NCI-H345 (cell line): ENCODE data around the gene DHX38.
"Not testable (repeated sequence)": the region's sequence is repeated elsewhere in the genome, so short reads cannot be mapped to it uniquely, and the experiment has no call there.

Experiments used
- DNase-seq: peaks from one replicate; lab custom pipeline; 2025; lab: John Stamatoyannopoulos, UW

DHX38 gene

DNA sequence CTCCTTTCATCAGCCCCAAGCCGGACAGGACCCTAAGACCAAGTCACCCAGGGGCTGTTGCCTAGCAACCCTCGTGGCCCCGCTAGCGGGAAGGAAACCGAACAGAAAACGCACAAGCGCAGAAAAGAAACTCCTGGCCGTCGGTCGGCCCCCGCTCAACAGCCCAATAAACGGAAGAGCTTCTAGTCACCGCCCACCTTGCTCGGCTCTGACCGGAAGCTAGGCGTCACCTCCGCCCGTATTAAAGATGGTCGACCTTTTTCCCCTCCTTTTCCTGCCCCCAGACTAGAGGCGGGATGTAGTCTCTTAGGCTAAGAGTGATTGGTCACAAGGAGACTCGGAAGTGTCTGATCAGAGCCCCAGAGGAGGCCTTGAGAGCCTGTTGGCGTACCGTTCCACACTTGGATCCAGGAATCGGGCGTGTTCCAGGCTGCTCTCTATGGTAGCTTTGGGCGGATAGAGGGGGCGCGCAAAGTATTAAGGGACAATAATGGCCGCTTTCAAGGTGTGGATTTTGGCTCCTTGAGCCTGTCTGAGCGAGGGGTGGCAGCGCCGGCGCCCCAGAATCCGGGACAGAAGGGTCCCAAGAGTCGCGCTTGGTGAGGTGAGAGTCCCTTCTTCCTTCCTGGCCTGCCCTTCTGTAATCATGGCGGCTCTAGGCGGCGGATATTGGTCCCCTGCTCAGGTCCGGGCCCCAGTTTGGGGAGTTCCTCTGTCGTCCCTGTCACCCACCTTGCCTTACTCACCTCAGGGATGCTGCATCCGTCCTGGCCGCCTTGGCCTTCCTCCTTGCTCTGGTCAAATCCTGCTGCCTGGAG is at the start of gene DHX38, which contains the start of gene TXNL4B:
Gene DHX38 (plus strand): TSS at position 400 of the 818 bp plus-strand sequence. CDS start 2,311 bp downstream, outside the sequence.
Gene TXNL4B (minus strand): TSS at position 173 of the 818 bp plus-strand sequence. CDS start 2,871 bp downstream, outside the sequence.
- peak; percentile 97 for DNase-seq

DNA sequence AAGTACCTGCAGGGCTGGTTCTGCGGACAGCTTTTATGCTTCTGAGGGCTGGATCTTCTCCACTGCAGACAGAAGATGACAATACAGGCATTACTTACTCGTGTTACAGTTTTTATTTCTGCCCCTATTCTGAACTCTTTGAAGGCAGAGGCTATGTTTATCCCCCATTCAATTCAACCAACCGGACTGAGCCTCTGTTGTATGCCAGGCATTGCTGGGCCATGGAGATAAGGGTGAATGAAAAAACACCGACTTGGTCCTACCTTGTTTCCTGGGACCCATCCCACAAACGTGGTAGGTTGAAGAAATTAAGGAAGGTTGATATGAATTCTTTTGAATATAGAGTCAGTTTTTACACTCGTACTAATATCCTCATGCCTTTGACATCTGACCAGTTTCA is 49.4 kb upstream of the DHX38 start:
- no peak for DNase-seq

DNA sequence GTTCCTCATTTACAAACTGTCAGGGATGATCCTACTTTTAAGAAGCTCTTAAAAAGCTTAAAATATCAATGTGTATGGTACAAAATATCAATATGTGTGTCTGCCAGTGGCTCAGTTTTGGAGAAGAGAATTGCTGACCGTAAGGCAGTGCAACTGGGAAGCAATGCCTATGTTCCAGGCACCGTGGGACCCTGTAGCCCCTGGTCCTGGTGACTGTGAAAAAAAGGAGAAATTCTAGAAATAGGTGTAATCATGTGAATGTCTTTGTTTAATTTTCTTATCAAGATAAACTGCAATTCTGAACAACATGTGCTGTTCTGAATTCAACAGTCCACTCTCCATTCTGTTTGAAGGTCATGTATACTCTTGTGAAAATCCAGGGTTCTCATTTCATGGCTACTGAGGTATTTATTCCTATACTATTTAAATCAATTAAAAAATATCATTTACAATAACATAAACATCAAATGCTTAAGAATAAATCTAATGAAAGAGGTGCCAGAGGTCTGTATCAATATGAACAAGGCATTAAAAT is 48.8 kb upstream of the DHX38 start:
- DNase-seq, result no peak

DNA sequence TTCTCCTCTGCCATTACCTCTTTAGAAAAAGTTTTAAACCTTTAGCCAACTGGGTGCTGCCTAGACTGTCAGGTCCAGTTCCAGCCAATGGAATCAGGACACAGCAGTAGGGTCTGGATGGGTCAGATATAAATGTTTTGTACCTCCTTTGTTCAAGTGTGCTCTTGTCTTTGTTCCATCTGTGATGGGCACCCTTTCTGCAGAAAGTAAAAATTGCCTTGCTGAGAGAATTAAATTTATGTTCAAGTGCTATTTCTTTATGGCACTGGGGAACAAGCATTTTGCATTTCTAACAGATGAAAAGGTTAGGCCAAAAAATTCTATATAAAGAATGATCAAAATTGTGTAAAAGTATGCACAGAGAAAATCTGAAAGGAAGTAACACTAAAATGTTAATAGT is 44.5 kb upstream of the DHX38 start:
- no peak for DNase-seq

DNA sequence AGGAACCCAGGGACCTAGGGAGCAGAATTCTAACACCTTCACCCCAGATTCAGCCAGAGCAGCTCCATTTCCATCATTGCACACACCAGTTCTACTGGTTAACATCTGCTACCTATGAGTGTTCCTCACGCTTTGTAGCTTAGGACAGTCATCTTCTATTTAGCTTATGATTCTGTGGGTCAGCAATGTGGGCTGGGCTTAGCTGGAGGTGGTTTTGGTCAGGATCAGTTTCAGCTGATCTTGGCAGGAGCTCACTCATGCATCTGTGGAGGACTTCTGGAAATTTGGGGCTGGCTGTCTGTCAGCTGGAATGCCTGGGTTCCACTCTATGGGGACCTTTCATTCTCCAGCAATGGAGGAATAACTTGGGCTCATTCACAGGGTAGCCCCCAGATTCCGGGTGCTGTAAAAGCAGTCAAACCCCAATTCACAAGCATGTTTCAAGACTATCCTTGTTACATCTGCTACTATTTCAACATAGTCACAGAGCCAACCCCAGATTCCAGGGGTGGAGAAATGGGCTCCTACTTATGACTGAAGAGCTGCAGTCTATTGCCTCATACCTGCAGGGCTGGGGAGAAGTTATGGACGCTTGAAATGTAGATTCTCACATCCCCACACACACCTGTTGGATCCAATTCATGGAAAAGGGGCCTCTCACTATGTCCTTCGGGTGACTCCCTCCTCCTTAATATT is 42.7 kb upstream of the DHX38 start:
- no peak for DNase-seq

DNA sequence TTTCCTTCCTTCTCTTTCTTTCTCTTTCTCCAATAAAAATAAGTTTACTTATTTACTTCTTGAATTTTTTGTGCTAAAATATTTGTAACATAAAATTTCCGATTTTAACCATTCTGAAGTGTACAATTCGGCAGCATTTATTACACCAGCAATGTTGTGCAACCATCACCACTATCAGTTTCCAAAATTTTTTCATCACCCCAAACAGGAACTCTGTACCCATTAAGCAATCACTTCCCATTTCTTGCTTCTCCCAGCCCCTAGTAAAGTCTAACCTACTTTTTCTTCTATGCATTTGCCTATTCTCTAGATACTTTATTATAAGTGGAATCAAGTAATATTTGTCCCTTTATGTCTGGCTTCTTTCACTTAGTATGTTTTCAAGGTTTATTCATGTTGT is 41.8 kb upstream of the DHX38 start:
- DNase-seq, result no peak

DNA sequence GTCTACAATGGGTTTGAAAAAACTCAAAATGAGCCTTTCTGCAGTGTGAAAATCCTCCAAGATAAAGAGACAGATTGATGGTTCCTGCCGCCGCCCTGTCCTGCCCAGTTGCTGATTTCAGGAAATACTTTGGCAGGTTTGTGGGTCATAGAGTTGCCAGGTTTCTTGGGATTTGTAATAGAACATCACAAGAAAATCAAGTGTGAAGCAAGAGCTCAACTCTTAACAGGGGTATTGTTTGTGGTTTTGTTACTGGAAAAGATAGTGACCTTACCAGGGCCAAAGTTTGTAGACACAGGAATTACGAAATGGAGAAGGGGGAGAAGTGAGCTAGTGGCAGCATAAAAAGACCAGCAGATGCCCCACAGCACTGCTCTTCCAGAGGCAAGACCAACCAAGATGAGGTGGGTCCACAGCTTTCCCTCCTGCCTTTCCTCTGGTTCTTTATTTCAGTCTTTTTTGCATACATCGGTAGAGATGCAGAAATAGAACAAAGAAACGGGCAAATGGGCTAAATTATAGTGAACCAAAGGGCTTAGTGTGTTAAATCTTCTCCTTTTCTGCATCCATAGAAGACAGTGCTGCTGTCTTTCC is 39.3 kb upstream of the DHX38 start, which contains the start of gene HP:
Gene HP (plus strand): TSS at position 252 of the 594 bp plus-strand sequence. CDS start 148 bp downstream, at position 400.
- not testable (repeated sequence) for DNase-seq

DNA sequence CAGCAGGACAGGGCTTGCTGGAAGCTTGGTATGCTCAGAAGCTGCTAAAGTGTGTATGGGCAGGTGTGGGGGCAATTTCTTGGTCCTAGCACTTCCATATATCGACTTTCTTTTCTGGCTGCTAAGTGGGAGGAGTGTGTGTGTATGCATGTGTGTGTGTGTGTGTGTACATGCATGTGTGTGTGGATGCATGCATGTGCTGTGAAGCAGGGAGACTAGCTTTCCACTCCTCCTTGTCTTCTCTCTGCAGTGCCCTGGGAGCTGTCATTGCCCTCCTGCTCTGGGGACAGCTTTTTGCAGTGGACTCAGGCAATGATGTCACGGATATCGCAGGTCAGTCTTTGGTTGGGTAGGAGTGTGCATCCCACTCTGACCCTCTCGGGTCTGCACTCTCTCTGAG is 37.7 kb upstream of the DHX38 start:
- DNase-seq, result no peak

DNA sequence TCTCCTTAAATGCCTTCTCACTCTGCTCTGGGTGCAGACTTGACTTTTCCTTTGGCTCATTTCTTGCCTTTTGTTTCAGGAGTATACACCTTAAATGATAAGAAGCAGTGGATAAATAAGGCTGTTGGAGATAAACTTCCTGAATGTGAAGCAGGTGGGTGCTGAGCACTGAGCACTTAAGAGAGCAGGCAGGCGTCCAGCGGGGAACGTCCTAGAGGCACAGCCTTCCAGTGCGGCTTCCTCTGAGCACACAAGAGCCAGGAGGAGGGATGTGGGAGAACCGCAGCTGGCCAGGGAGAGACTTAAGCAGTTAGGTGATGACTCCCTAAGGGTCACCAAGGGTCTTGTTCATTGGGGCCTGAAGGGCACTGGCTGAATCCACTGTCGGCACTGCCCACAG is 36.3 kb upstream of the DHX38 start:
- not testable (repeated sequence) for DNase-seq

DNA sequence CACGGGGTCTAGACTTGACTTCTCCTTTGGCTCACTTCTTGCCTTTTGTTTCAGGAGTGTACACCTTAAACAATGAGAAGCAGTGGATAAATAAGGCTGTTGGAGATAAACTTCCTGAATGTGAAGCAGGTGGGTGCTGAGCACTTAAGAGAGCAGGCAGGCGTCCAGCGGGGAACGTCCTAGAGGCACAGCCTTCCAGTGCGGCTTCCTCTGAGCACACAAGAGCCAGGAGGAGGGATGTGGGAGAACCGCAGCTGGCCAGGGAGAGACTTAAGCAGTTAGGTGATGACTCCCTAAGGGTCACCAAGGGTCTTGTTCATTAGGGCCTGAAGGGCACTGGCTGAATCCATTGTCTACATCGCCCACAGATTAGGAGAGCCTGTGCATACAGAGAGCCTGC is 34.6 kb upstream of the DHX38 start:
- not testable (repeated sequence) for DNase-seq

DNA sequence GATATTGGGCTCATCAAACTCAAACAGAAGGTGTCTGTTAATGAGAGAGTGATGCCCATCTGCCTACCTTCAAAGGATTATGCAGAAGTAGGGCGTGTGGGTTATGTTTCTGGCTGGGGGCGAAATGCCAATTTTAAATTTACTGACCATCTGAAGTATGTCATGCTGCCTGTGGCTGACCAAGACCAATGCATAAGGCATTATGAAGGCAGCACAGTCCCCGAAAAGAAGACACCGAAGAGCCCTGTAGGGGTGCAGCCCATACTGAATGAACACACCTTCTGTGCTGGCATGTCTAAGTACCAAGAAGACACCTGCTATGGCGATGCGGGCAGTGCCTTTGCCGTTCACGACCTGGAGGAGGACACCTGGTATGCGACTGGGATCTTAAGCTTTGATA is 33.2 kb upstream of the DHX38 start:
- DNase-seq, result no peak

DNA sequence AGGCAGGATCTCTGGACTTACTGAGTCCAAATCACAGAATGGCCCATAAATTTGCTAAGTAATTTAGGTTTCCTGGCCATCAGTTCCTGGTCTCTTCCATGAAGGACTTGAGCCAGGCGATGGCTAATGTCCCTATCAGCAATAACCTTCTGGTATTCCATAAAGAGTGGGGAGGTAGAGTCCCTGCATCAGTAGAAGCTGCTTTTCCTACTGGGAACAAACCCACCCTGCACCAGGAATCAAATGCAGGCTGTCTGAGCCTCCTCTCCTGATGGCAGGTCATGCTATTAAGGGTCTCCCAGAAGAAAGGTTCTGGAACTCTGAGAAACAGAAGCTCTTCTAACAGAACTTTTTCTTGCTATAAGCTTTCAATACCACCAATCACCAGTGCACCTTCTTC is 32.1 kb upstream of the DHX38 start:
- DNase-seq, result no peak

DNA sequence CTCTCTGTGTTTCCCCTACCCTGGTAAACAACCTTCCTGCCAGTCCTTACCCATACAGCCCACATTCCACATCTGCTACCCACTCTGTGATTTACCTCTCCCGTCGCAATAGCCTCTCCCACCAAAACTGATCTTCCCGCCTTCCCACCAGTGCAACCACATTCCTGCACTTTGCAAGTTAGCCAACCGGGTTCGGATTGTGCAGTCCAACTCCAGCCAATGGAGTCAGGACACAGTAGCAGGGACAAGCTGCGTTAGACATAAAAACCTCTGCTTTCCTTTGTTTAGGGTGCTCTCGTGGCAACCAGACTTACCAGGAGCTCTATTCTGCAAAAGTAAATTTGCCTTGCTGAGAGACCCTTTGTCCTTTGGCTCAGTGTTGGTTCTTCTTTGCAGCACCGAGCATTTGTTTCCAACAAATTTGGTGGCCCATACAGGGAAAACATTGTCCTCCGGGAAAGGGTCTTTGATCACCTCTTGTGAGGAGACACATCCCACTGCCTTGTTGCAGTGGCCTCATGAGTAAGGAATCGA is 29.2 kb upstream of the DHX38 start:
- no peak for DNase-seq

DNA sequence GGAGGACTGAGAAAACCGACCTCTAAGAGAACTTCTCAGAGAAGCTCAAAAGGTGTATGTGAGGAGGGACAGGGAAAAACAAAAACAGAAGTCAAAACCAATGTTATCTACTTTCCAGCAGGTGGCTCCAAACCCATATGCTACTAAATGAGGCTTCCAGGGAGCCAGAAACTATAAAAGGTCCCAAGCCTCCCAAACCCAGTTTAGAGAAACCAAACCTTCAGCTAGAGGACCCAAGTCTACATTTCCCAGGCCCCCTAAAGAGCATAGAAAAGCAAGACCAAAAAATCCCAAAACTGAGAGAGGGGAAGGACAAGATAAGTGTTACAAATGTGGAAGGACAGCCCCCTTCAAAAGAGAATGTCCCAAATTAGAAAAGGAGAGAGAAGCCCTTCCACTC is 26.9 kb upstream of the DHX38 start:
- DNase-seq, result peak; percentile 4

DNA sequence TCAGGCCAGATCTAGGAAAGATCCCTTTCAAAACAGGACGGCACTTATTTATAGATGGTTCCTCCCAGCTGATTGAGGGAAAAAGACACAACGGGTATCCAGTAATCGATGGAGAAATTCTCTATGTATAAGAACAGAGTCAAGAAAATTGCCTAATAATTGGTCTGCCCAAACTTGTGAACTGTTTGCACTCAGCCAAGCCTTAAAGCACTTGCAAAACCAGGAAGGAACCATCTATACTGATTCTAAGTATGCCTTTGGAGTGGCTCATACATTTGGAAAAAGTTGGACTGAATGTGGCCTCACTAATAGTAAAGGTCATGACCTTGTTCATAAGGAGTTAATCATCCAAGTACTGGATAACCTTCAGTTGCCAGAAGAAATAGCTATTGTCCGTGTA is 24.7 kb upstream of the DHX38 start:
- no peak for DNase-seq

DNA sequence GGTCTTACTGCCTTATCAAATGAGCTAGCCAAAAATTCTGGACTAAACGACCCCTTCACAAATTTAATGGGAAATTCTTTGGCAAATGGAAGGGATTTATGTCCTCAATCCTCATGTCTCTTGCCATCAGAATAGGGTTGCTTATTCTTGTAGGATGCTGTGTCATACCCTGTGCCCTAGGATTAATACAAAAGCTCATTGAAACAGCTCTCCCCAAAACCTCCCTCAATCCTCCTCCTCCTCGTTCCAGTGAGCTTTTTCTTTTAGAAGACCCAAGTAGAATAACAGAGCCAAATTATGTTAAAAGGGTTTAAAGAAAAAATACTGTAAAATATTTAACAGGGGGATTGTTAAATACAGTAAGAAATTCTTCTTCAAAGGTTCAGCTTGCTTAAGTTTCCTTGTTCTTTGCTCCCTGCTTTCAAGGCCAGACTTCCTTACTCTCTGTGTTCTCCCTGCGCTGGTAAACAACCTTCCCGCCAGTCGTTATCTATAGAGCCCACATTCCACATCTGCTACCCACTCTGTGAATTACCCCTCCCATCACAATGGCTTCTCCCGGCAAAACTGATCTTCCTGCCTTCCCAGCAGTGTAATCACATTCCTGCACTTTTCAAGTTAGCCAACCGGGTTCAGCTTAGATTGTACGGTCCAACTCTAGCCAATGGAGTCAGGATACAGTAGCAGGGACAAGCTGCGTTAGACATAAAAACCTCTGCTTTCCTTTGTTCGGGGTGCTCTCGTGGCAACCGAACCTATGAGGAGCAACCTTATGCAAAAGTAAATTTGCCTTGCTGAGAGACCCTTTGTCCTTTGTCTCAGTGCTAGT is 20.9 kb upstream of the DHX38 start:
- no peak for DNase-seq

DNA sequence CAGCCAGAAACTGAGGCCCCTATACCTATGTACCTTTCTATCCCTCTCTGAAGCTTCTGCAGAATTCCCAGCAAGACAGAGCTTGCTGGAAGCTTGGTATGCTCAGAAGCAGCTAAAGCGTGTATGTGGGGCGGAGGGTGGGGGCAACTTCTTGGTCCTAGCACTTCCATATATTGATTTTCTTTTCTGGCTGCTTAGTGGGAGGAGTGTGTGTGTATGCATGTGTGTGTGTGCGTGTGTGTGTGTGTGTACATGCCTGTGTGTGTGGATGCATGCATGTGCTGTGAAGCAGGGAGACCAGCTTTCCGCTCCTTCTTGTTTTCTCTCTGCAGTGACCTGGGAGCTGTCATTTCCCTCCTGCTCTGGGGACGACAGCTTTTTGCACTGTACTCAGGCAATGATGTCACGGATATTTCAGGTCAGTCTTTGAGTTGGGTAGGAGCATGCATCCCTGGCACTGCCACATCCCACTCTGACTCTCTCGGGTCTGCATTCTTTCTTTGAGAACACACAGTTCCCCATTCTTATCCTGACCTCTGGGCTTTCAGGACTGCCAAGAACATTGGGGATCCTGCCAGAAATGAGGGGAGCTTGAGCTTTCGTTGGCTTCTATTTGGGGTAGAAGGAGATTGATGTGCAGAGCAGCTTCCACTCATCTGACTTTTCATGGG is 20.0 kb upstream of the DHX38 start:
- no peak for DNase-seq

DNA sequence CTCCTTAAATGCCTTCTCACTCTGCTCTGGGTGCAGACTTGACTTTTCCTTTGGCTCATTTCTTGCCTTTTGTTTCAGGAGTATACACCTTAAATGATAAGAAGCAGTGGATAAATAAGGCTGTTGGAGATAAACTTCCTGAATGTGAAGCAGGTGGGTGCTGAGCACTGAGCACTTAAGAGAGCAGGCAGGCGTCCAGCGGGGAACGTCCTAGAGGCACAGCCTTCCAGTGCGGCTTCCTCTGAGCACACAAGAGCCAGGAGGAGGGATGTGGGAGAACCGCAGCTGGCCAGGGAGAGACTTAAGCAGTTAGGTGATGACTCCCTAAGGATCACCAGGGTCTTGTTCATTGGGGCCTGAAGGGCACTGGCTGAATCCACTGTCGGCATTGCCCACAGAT is 18.6 kb upstream of the DHX38 start:
- DNase-seq, result not testable (repeated sequence)

DNA sequence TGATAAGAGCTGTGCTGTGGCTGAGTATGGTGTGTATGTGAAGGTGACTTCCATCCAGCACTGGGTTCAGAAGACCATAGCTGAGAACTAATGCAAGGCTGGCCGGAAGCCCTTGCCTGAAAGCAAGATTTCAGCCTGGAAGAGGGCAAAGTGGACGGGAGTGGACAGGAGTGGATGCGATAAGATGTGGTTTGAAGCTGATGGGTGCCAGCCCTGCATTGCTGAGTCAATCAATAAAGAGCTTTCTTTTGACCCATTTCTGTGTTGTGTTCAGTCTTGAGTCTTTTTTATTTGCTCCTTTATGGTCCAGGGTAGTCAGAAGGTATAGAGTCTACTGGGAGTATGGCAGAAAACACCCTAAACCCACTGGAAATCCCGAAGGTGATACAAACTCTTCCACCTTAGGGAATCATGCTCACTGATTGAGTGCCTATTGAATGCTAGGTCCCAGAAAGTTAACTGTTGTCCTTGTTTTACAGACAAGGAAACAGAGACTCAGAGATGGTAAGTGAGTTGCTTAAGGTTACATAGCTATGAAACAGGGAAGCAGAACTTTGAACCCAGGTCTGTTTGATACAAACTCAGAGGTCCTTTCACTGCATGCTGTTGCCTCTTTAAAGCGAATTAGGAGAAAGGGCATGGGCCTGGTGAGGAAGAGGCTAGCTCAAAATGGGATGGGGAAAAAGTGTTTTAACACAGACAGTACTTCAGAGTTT is 16.5 kb upstream of the DHX38 start:
- DNase-seq, result not testable (repeated sequence)

DNA sequence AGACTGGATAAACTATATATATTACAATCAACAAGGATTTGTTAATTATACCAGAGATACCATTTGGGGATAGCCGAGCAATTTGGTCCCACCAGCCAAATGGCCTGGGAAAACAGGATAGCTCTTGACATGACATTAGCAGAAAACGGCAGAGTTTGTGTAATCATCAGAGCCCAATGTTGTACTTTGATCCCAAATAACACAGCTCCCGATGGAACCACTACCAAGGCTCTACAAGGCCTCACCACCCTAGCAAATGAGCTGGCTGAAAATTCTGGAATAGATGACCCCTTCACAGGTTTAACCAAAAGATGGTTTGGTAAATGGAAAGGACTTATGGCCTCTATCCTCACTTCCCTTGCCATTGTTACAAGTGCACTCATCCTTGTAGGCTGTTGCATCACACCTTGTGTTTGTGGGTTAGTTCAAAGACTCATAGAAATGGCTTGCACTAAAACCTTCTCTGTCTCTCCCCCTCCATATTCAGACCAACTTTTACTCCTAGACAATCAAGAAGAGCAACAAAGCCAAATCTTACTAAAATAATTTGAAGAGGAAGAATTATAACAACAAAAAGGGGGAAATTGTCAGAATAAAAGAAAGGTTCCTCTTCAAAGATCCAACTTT is 9.8 kb upstream of the DHX38 start:
- no peak for DNase-seq
